ENCODE results near the gene TUFT1.

Gene TUFT1

GRCh38 chr1:151539321-151540020, 638 bp upstream of the TUFT1 start:
- peak; percentile 75 for DNase-seq (ENCODE audit: low spot score)

- DNase-seq (ENCODE audit: low spot score), result no peak
These were observed 871 bp downstream of the TUFT1 start for GRCh38 chr1:151540982-151541377.

GRCh38 chr1:151541752-151542151, 1.6 kb downstream of the TUFT1 start:
- no peak for DNase-seq (ENCODE audit: low spot score)

GRCh38 chr1:151542710-151543129, 2.6 kb downstream of the TUFT1 start:
- DNase-seq (ENCODE audit: low spot score), result no peak

- no peak for DNase-seq (ENCODE audit: low spot score)
These were observed 5.4 kb downstream of the TUFT1 start for GRCh38 chr1:151545542-151545941.

GRCh38 chr1:151546011-151546925, 6.2 kb downstream of the TUFT1 start:
- no peak for DNase-seq (ENCODE audit: low spot score)

GRCh38 chr1:151547119-151547899, 7.2 kb downstream of the TUFT1 start:
- DNase-seq (ENCODE audit: low spot score), result no peak

- no peak for DNase-seq (ENCODE audit: low spot score)
These were observed 7.8 kb downstream of the TUFT1 start for GRCh38 chr1:151547900-151548230.

GRCh38 chr1:151549199-151549598, 9.1 kb downstream of the TUFT1 start:
- DNase-seq (ENCODE audit: low spot score), result no peak

GRCh38 chr1:151553659-151554058, 13.6 kb downstream of the TUFT1 start:
- DNase-seq (ENCODE audit: low spot score), result no peak

GRCh38 chr1:151556052-151556451, 15.9 kb downstream of the TUFT1 start:
- DNase-seq (ENCODE audit: low spot score), result no peak

GRCh38 chr1:151562661-151563060, 22.6 kb downstream of the TUFT1 start:
- DNase-seq (ENCODE audit: low spot score), result no peak

GRCh38 chr1:151563376-151563775, 23.3 kb downstream of the TUFT1 start:
- no peak for DNase-seq (ENCODE audit: low spot score)

GRCh38 chr1:151565502-151566189, 25.5 kb downstream of the TUFT1 start:
- DNase-seq (ENCODE audit: low spot score), result no peak

GRCh38 chr1:151568626-151569088, 28.5 kb downstream of the TUFT1 start:
- DNase-seq (ENCODE audit: low spot score), result no peak

- DNase-seq (ENCODE audit: low spot score), result no peak
These were observed 30.7 kb downstream of the TUFT1 start for GRCh38 chr1:151570819-151571218.

GRCh38 chr1:151574575-151575529, 34.7 kb downstream of the TUFT1 start:
- no peak for DNase-seq (ENCODE audit: low spot score)

GRCh38 chr1:151577173-151577572, 37.1 kb downstream of the TUFT1 start:
- DNase-seq (ENCODE audit: low spot score), result no peak

GRCh38 chr1:151578941-151579340, 38.8 kb downstream of the TUFT1 start:
- DNase-seq (ENCODE audit: low spot score), result no peak

- no peak for DNase-seq (ENCODE audit: low spot score)
These were observed 39.5 kb downstream of the TUFT1 start for GRCh38 chr1:151579436-151580225.
